NCI-H524 treated with DMSO at 0.1 percent for 48 hours (cell line): ENCODE measurements around the gene TRAPPC3L.
"Not testable (repeated sequence)": the region's sequence is repeated elsewhere in the genome, so short reads cannot be mapped to it uniquely, and the experiment has no call there.

ENCODE experiments used
- DNase-seq: peaks from one replicate; lab custom pipeline; 2025; lab: John Stamatoyannopoulos, UW

TRAPPC3L gene

GRCh38 chr6:116513224-116513875 is 32.1 kb downstream of the TRAPPC3L start:
- no peak for DNase-seq

- DNase-seq, result no peak
These were observed 32.8 kb downstream of the TRAPPC3L start for GRCh38 chr6:116512734-116513133.

- no peak for DNase-seq
These were observed 33.3 kb downstream of the TRAPPC3L start for GRCh38 chr6:116512111-116512559.

GRCh38 chr6:116511424-116512110 is 33.9 kb downstream of the TRAPPC3L start, which contains the start of gene CALHM5:
Gene CALHM5, plus strand, starts transcription at chr6:116511639. Its CDS starts 58 bp downstream, at chr6:116511697.
- no peak for DNase-seq

GRCh38 chr6:116508527-116508926 is 37.0 kb downstream of the TRAPPC3L start:
- no peak for DNase-seq

GRCh38 chr6:116507324-116507723 is 38.2 kb downstream of the TRAPPC3L start:
- no peak for DNase-seq

GRCh38 chr6:116500969-116501433 is 44.5 kb downstream of the TRAPPC3L start:
- DNase-seq, result no peak

- DNase-seq, result no peak
These were observed 48.3 kb downstream of the TRAPPC3L start for GRCh38 chr6:116497113-116497676.

GRCh38 chr6:116495161-116495560 is 50.3 kb downstream of the TRAPPC3L start:
- DNase-seq, result not testable (repeated sequence)

- no peak for DNase-seq
These were observed 53.0 kb downstream of the TRAPPC3L start for GRCh38 chr6:116492331-116493067.

GRCh38 chr6:116491610-116492330 is 53.7 kb downstream of the TRAPPC3L start:
- no peak for DNase-seq

- no peak for DNase-seq
These were observed 59.8 kb downstream of the TRAPPC3L start for GRCh38 chr6:116485559-116486184.

GRCh38 chr6:116483616-116484015 is 61.9 kb downstream of the TRAPPC3L start:
- no peak for DNase-seq

- no peak for DNase-seq
These were observed 62.7 kb downstream of the TRAPPC3L start for GRCh38 chr6:116482780-116483179.

- no peak for DNase-seq
These were observed 69.3 kb downstream of the TRAPPC3L start for GRCh38 chr6:116476002-116476678.

- no peak for DNase-seq
These were observed 70.3 kb downstream of the TRAPPC3L start for GRCh38 chr6:116475141-116475540.

GRCh38 chr6:116472706-116473105 is 72.8 kb downstream of the TRAPPC3L start:
- no peak for DNase-seq

GRCh38 chr6:116471531-116471930 is 74.0 kb downstream of the TRAPPC3L start:
- DNase-seq, result peak; percentile 41

GRCh38 chr6:116468293-116468692 is 77.2 kb downstream of the TRAPPC3L start:
- DNase-seq, result no peak

GRCh38 chr6:116467514-116467913 is 78.0 kb downstream of the TRAPPC3L start:
- no peak for DNase-seq

GRCh38 chr6:116467096-116467495 is 78.4 kb downstream of the TRAPPC3L start:
- DNase-seq, result no peak
